SK-N-SH (cell line): ENCODE results near the gene ZNF557. TPM values are rescaled to one million over a fixed set of nuclear protein-coding genes. Genes with fewer than 3 reads are reported as not detected.

Experiments used
- CTCF ChIA-PET: fragments of 300-600, 350-600 bp; formaldehyde crosslinking; extraction: SDS; loops from one replicate; lab custom pipeline; 2021; lab: Yijun Ruan, JAX
- POLR2A ChIA-PET: fragments of 350-600 bp; sonication (Branson Sonifier 250); formaldehyde crosslinking; extraction: SDS; loops from one replicate; lab custom pipeline; 2020; ENCODE audit warnings: antibody characterized with exemption, inconsistent platforms; lab: Yijun Ruan, JAX
- DNase-seq: peaks from one replicate; pipeline ENCODE4 v3.0.0; 2012
- H2AFZ ChIP-seq: fragments of 200-600 bp; sonication (generic); 2 replicates; pipeline ENCODE4 v1.8.1; 2016; ENCODE audit warnings: antibody characterized with exemption, mild to moderate bottlenecking, low read depth
- H3F3A ChIP-seq: fragments of 200-600 bp; sonication (generic); replicated peaks from 2 replicates; pipeline ENCODE3; 2016; ENCODE audit warnings: antibody characterized with exemption, mild to moderate bottlenecking; ENCODE audit not compliant: insufficient read depth
- H3K27ac ChIP-seq, 2 experiments: fragments of 200-500 bp in 1 of 2; fragments of 200-600 bp in 1 of 2; sonication (Bioruptor generic) in 1 of 2; sonication (generic), shearing (Covaris generic) in 1 of 2; 2 replicates each; pipeline versions ENCODE4 v1.5.1 to v1.6.1; 2014 to 2016; ENCODE audit warnings: low read depth in 2 of 2, inconsistent platforms in 1 of 2, low read length in 1 of 2, mild to moderate bottlenecking in 1 of 2, mixed read lengths in 1 of 2
- H3K27me3 ChIP-seq: fragments of 200-600 bp; sonication (generic), shearing (Covaris generic); 2 replicates; pipeline ENCODE4 v1.6.1; 2016; ENCODE audit warnings: mixed run types; ENCODE audit not compliant: insufficient read depth
- H3K36me3 ChIP-seq, 2 experiments: fragments of 200-500 bp in 1 of 2; fragments of 200-600 bp in 1 of 2; sonication (Bioruptor generic) in 1 of 2; sonication (generic) in 1 of 2; replicated peaks in 1 of 2; 2 replicates each; pipeline versions ENCODE3 to v1.5.1; 2014 to 2016; ENCODE audit warnings: low read length in 1 of 2, mild to moderate bottlenecking in 1 of 2; ENCODE audit not compliant: insufficient read depth in 2 of 2, control insufficient read depth in 1 of 2
- H3K4me1 ChIP-seq, 2 experiments: fragments of 200-500 bp in 1 of 2; fragments of 200-600 bp in 1 of 2; sonication (Bioruptor generic) in 1 of 2; sonication (generic), shearing (Covaris generic) in 1 of 2; 2 replicates each; pipeline versions ENCODE4 v1.5.1 to v1.6.1; 2014 to 2016; ENCODE audit warnings: low read depth in 1 of 2, low read length in 1 of 2, mixed run types in 1 of 2; ENCODE audit not compliant: insufficient read depth in 2 of 2, control insufficient read depth in 1 of 2
- H3K4me2 ChIP-seq: fragments of 200-600 bp; sonication (generic), shearing (Covaris generic); 2 replicates; pipeline ENCODE4 v1.6.1; 2017; ENCODE audit warnings: mixed run types
- H3K4me3 ChIP-seq, 2 experiments: fragments of 200-500 bp in 1 of 2; fragments of 200-600 bp in 1 of 2; sonication (Bioruptor generic) in 1 of 2; sonication (generic), shearing (Covaris generic) in 1 of 2; 2 replicates each; pipeline versions ENCODE4 v1.5.1 to v1.8.1; 2014 to 2016; ENCODE audit warnings: low read depth in 2 of 2, inconsistent platforms in 1 of 2, low read length in 1 of 2, mild to moderate bottlenecking in 1 of 2, mixed read lengths in 1 of 2, moderate library complexity in 1 of 2
- H3K79me2 ChIP-seq: fragments of 200-600 bp; sonication (generic); 2 replicates; pipeline ENCODE4 v1.8.1; 2017; ENCODE audit warnings: mild to moderate bottlenecking; ENCODE audit not compliant: insufficient read depth
- H3K9ac ChIP-seq: fragments of 200-600 bp; sonication (generic); 2 replicates; pipeline ENCODE4 v1.6.1; 2017; ENCODE audit warnings: mixed run types
- H3K9me2 ChIP-seq: fragments of 200-600 bp; sonication (generic); 2 replicates; pipeline ENCODE4 v1.6.1; 2017; ENCODE audit warnings: mixed run types
- H3K9me3 ChIP-seq: fragments of 200-600 bp; sonication (generic); 2 replicates; pipeline ENCODE4 v1.6.1; 2017; ENCODE audit warnings: mixed run types, mild to moderate bottlenecking, moderate library complexity
- H4K20me1 ChIP-seq: fragments of 200-600 bp; sonication (generic); 2 replicates; pipeline ENCODE4 v1.6.1; 2017; ENCODE audit warnings: mild to moderate bottlenecking, mixed run types; ENCODE audit not compliant: insufficient read depth
- EP300 ChIP-seq, 2 experiments: IDR thresholded peaks; 2 replicates each; pipeline versions ENCODE4 v1.4.0 to v1.6.1; 2012; ENCODE audit warnings: borderline replicate concordance in 1 of 2, low read depth in 1 of 2, low read length in 1 of 2
- EZH2phosphoT487 ChIP-seq: fragments of 200-600 bp; sonication (generic); IDR thresholded peaks from 2 replicates; pipeline ENCODE4 v1.6.1; 2017; ENCODE audit warnings: low read depth, mixed run types, mild to moderate bottlenecking, antibody characterized with exemption, moderate library complexity, borderline replicate concordance
- FOSL2 ChIP-seq: IDR thresholded peaks from 2 replicates; pipeline ENCODE4 v1.4.0; 2012; ENCODE audit warnings: low read depth, mild to moderate bottlenecking, moderate library complexity, borderline replicate concordance
- GABPA ChIP-seq: IDR thresholded peaks from 2 replicates; pipeline ENCODE4 v1.4.0; 2012; ENCODE audit warnings: low read depth, mild to moderate bottlenecking
- NRF1 ChIP-seq: IDR thresholded peaks from 2 replicates; pipeline ENCODE4 v1.6.1; 2012; ENCODE audit warnings: low read depth, mild to moderate bottlenecking, low read length
- TCF12 ChIP-seq: IDR thresholded peaks from 2 replicates; pipeline ENCODE4 v1.4.0; 2012
- WGBS: methylation state at CpG from one replicate; pipeline ENCODE4 v1.1.6; 2017; ENCODE audit warnings: low lambda C conversion rate; 5-methylcytosine and 5-hydroxymethylcytosine counted together
- polyA plus RNA-seq, 3 experiments: library from polyadenylated mRNA; depleted of rRNA; stranded (reverse); fragments of >200 nt; gene quantifications; 2 replicates each; pipeline ENCODE4 v1.2.3, GENCODE V29; 2012
- TF ChIP-seq, protein P1 (sequence below): IDR thresholded peaks from 2 replicates; pipeline ENCODE4; 2012
- TF ChIP-seq, protein P2 (sequence below): IDR thresholded peaks from 2 replicates; pipeline ENCODE4 v1.6.1; 2012; ENCODE audit warnings: mild to moderate bottlenecking, low read depth, low read length, moderate library complexity
- TF ChIP-seq, protein P3 (sequence below): fragments of 150-350 bp; IDR thresholded peaks from 2 replicates; pipeline ENCODE4 v1.6.1; 2017; ENCODE audit warnings: antibody characterized with exemption, low read length, low read depth, borderline replicate concordance

ZNF557 gene
- polyA plus RNA-seq, 1 of the 3 experiments (the other 2 are of a cell fraction): 2.3 TPM

DNA sequence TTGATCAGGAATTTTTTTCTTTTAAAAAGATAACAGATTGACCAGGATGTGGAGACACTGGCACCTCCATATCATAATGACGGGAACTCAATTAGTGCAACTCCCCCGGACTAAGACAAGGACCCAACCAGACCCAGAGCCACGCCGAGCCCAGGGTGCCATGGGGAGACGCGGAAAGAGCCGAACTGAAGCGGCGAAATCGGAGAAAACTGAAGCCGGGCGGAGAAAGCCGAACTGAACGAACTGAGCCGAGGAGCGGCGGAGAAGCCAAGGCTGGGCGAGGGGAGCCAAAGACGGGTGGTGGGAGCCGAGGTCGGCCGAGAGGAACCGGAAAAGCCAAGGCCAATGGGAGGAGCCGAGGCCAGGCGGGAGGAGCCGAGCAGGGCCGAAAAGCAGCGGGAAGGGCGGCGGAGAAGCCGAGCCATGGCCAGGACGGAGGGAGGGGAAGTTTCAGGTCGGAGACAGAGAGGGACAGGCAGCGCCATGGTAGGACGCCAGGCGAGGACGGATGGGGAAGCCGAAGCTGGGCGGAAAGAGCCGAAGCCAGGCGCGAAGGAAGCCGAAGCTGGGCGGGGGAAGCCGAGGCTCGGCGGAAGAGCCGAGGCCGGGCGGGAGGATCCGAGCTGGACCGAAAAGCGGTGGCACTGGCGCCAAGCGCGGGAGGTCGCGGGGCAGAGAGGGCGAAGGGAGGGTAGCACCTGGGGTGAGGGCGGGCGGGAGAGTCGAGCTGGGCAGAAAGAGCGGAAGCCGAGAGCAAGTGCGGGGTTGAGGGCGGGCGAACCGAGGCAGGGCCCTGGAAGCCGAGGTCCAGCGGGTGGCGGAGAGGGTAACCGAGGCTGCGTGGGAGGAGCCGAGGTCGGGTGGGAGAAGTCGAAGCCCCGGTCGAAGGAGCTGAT is 29.4 kb downstream of the ZNF557 start (continued):
- TF ChIP-seq, protein P1, sequence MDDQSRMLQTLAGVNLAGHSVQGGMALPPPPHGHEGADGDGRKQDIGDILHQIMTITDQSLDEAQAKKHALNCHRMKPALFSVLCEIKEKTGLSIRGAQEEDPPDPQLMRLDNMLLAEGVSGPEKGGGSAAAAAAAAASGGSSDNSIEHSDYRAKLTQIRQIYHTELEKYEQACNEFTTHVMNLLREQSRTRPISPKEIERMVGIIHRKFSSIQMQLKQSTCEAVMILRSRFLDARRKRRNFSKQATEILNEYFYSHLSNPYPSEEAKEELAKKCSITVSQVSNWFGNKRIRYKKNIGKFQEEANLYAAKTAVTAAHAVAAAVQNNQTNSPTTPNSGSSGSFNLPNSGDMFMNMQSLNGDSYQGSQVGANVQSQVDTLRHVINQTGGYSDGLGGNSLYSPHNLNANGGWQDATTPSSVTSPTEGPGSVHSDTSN: no peak

DNA sequence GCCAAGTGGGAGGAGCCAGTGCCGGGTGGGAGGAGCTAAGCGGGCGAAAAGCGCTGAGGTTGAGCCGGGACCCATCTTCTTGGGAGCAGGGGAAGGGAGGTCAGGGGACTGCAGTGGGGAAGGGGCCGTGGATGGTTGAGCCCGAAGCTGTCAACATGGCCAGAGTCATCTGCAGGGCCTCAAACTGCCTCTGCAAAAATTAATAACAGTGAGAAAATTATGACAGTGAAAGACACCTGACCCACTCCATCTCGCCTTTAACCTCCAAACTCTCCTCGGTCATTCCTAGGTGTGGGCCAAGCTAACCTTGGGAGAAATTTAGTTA is 30.1 kb downstream of the ZNF557 start:
- no peaks in the 10 kb centered on the region for H3K79me2 ChIP-seq
- peaks cover 0 to 2% of the 10 kb centered on the region in 2 experiments; a peak in 2 of 4 replicates for H3K4me1 ChIP-seq
- peak overlapping the region; percentile 68 for H3K4me2 ChIP-seq
- H3K9me2 ChIP-seq: no peaks in the 10 kb centered on the region
- peaks cover 6% of the 10 kb centered on the region for H3F3A ChIP-seq
- H3K9me3 ChIP-seq: no peaks in the 10 kb centered on the region
- no peaks in the 10 kb centered on the region for H3K27me3 ChIP-seq
- peak overlapping the region; percentile 55 for H2AFZ ChIP-seq
- WGBS: 21% methylated on average over 9 of the region's 9 CpGs
- peak overlapping the region; percentile 73 to 95; a peak in 3 of 4 replicates for H3K27ac ChIP-seq
- no peaks in the 10 kb centered on the region for H4K20me1 ChIP-seq
- DNase-seq: no peak
- ChIA-PET CTCF (interaction anchor here (0.6 to 4.8 kb wide), 7 partner anchors 11 to 520 kb away, joined by 3 to 75 read pairs (median 4); no protein-coding TSS in a partner anchor), POLR2A (interaction anchor here (0.6 to 1.9 kb wide), 3 partner anchors 12 to 1434 kb away, joined by 3 to 15 read pairs (median 3); partner anchors contain the start of gene ZNF557)
- no peaks in the 10 kb centered on the region for H3K36me3 ChIP-seq
- peak overlapping the region; percentile 80; the same call in 1 of the 2 replicates for H3K9ac ChIP-seq
- peak overlapping the region; percentile 59 to 62 for H3K4me3 ChIP-seq
- TF ChIP-seq EZH2phosphoT487 (no peak), EP300 (IDR thresholded peaks at IDR 0.05; ENCODE audit: borderline replicate concordance in 1 of 2, low read depth in 1 of 2, low read length in 1 of 2) (no peak), FOSL2 (no peak), TCF12 (no peak), NRF1 (no peak), GABPA (no peak)
- TF ChIP-seq, protein P2, sequence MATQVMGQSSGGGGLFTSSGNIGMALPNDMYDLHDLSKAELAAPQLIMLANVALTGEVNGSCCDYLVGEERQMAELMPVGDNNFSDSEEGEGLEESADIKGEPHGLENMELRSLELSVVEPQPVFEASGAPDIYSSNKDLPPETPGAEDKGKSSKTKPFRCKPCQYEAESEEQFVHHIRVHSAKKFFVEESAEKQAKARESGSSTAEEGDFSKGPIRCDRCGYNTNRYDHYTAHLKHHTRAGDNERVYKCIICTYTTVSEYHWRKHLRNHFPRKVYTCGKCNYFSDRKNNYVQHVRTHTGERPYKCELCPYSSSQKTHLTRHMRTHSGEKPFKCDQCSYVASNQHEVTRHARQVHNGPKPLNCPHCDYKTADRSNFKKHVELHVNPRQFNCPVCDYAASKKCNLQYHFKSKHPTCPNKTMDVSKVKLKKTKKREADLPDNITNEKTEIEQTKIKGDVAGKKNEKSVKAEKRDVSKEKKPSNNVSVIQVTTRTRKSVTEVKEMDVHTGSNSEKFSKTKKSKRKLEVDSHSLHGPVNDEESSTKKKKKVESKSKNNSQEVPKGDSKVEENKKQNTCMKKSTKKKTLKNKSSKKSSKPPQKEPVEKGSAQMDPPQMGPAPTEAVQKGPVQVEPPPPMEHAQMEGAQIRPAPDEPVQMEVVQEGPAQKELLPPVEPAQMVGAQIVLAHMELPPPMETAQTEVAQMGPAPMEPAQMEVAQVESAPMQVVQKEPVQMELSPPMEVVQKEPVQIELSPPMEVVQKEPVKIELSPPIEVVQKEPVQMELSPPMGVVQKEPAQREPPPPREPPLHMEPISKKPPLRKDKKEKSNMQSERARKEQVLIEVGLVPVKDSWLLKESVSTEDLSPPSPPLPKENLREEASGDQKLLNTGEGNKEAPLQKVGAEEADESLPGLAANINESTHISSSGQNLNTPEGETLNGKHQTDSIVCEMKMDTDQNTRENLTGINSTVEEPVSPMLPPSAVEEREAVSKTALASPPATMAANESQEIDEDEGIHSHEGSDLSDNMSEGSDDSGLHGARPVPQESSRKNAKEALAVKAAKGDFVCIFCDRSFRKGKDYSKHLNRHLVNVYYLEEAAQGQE: no peak
- TF ChIP-seq, protein P3, sequence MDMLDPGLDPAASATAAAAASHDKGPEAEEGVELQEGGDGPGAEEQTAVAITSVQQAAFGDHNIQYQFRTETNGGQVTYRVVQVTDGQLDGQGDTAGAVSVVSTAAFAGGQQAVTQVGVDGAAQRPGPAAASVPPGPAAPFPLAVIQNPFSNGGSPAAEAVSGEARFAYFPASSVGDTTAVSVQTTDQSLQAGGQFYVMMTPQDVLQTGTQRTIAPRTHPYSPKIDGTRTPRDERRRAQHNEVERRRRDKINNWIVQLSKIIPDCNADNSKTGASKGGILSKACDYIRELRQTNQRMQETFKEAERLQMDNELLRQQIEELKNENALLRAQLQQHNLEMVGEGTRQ: no peak
